Thoracic aorta (tissue), 2 donors: ENCODE data around the gene HRCT1. TPM values are rescaled to one million over a fixed set of nuclear protein-coding genes. Genes with fewer than 3 reads are reported as not detected.
A peak's percentile ranks its signal among the peaks of the same experiment; 100 is the strongest.

Experiments used
- ATAC-seq: fragments of 150-250 bp; one replicate; pipeline ENCODE4 v1.8.0; 2017; ENCODE audit warnings: low read depth; ENCODE audit not compliant: insufficient number of reproducible peaks, low FRiP score
- DNase-seq: peaks from one replicate; pipeline ENCODE4 v3.0.0-alpha.2; 2020; ENCODE audit warnings: low spot score
- H3K27ac ChIP-seq, 2 donors: fragments of 200-600 bp; sonication (generic); 1 replicate in 1 of 2; 2 replicates in 1 of 2; pipeline ENCODE4 v1.5.1; 2016; ENCODE audit warnings: mild to moderate bottlenecking in 2 of 2, moderate library complexity in 2 of 2
- H3K27me3 ChIP-seq: fragments of 200-600 bp; sonication (generic); replicated peaks from 2 replicates; pipeline ENCODE4 v1.6.0; 2016; ENCODE audit warnings: mild to moderate bottlenecking; ENCODE audit not compliant: insufficient read depth
- H3K36me3 ChIP-seq: fragments of 200-600 bp; sonication (generic); one replicate; pipeline ENCODE4 v1.5.1; 2016
- H3K4me1 ChIP-seq, 2 donors: fragments of 200-600 bp; sonication (generic); 1 replicate in 1 of 2; 2 replicates in 1 of 2; pipeline versions ENCODE4 v1.5.1 to v1.6.0; 2016; ENCODE audit warnings: low read depth in 2 of 2, mild to moderate bottlenecking in 1 of 2; ENCODE audit not compliant: control insufficient read depth in 1 of 2
- H3K4me3 ChIP-seq: fragments of 200-600 bp; sonication (generic); 2 replicates; pipeline ENCODE4 v1.5.1; 2016; ENCODE audit warnings: mild to moderate bottlenecking
- H3K9me3 ChIP-seq: fragments of 200-600 bp; sonication (generic); 2 replicates; pipeline ENCODE4 v1.5.1; 2016
- CTCF ChIP-seq: fragments of 200-600 bp; sonication (generic); IDR thresholded peaks from one replicate; pipeline ENCODE4 v1.5.1; 2019; ENCODE audit warnings: antibody characterized with exemption
- total RNA-seq, 2 donors: library from RNA; depleted of rRNA; stranded (reverse); fragments of >200 nt; gene quantifications; one replicate each; pipeline versions ENCODE4 v1.1.0 to v1.2.3, GENCODE V29; 2016

The HRCT1 gene
- total RNA-seq, 2 donors from 2014 or later: 20.4 to 23.6 TPM

- TF ChIP-seq CTCF: no peak
- no peak overlapping the region for H3K4me3 ChIP-seq
- no peaks in the 10 kb centered on the region for H3K9me3 ChIP-seq
- H3K4me1 ChIP-seq: peaks cover 25 to 58% of the 10 kb centered on the region in 2 donors
- H3K27me3 ChIP-seq: no peaks in the 10 kb centered on the region
- peak; percentile 18 for ATAC-seq
- H3K36me3 ChIP-seq: no peaks in the 10 kb centered on the region
- peak overlapping the region; percentile 83 to 95 for H3K27ac ChIP-seq
- DNase-seq: no peak
These were observed 32.7 kb downstream of the HRCT1 start for GRCh38 chr9:35938474-35939356.

GRCh38 chr9:35939679-35940250 lies 33.8 kb downstream of the HRCT1 start:
- DNase-seq (no peak), ATAC-seq (no peak)
- peaks cover 30 to 55% of the 10 kb centered on the region in 2 donors for H3K4me1 ChIP-seq
- no peaks in the 10 kb centered on the region for H3K27me3 ChIP-seq
- no peaks in the 10 kb centered on the region for H3K36me3 ChIP-seq
- no peak overlapping the region for H3K4me3 ChIP-seq
- H3K27ac ChIP-seq: peak overlapping the region; percentile 83 to 95
- no peak for TF ChIP-seq CTCF
- H3K9me3 ChIP-seq: no peaks in the 10 kb centered on the region

- no peak for TF ChIP-seq CTCF
- peaks cover 30 to 55% of the 10 kb centered on the region in 2 donors for H3K4me1 ChIP-seq
- H3K27me3 ChIP-seq: no peaks in the 10 kb centered on the region
- ATAC-seq: no peak
- no peaks in the 10 kb centered on the region for H3K36me3 ChIP-seq
- H3K4me3 ChIP-seq: no peak overlapping the region
- peak overlapping the region in 1 of 2 donors; percentile 95 for H3K27ac ChIP-seq
- DNase-seq: no peak
- H3K9me3 ChIP-seq: no peaks in the 10 kb centered on the region
These were observed 34.7 kb downstream of the HRCT1 start for GRCh38 chr9:35940458-35941407.

GRCh38 chr9:35942286-35942685 lies 36.3 kb downstream of the HRCT1 start:
- Histone ChIP-seq H3K27ac (no peak overlapping the region), H3K36me3 (no peaks in the 10 kb centered on the region), H3K27me3 (no peaks in the 10 kb centered on the region), H3K4me1 (peaks cover 28 to 49% of the 10 kb centered on the region in 2 donors), H3K4me3 (no peak overlapping the region), H3K9me3 (no peaks in the 10 kb centered on the region)
- DNase-seq (no peak), ATAC-seq (no peak)
- no peak for TF ChIP-seq CTCF
